GM10248 (cell line): ENCODE data around the gene TLR3.

ENCODE experiments used
- CTCF ChIA-PET: fragments of 300-600 bp; sonication (Branson Sonifier 250); formaldehyde crosslinking; extraction: SDS; loops from one replicate; lab custom pipeline; 2021; ENCODE audit warnings: antibody characterized with exemption; lab: Yijun Ruan, JAX
- POLR2A ChIA-PET: fragments of 350-650 bp; sonication (Branson Sonifier 250); formaldehyde crosslinking; extraction: SDS; loops from one replicate; lab custom pipeline; 2020; ENCODE audit warnings: antibody characterized with exemption; lab: Yijun Ruan, JAX
- DNase-seq: peaks from one replicate; pipeline ENCODE4 v3.0.0; 2012; ENCODE audit errors: extremely low spot score
- CTCF ChIP-seq: IDR thresholded peaks from 2 replicates; pipeline ENCODE4 v1.5.1; 2012; ENCODE audit warnings: mild to moderate bottlenecking, low read depth; ENCODE audit errors: extremely low read depth, missing control alignments, control extremely low read depth

Gene TLR3

DNA sequence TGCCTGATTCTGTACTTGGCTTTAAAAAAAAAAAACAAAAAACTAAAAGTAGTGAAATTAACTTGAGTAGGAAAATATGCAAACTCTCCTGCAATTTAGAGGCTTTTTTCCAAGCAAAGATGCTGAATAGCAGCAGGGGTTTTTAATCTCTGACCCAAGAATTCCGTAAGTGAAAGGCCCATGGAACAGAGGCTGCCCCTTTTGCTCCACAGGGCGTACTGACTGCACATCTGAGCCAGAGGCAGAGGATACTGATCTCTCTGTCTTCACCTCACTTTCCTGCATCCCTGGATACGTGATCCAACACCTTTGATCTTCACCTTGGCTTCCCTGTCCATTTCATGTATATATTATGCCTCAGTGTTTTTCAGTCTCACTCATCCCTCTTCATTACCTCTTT, 39.4 kb downstream of the TLR3 start:
- POLR2A ChIA-PET = no interaction called here
- CTCF ChIA-PET = interaction anchor here (1.4 kb wide), 1 partner anchor 10 kb away, joined by 4 read pairs; no protein-coding TSS in a partner anchor

DNA sequence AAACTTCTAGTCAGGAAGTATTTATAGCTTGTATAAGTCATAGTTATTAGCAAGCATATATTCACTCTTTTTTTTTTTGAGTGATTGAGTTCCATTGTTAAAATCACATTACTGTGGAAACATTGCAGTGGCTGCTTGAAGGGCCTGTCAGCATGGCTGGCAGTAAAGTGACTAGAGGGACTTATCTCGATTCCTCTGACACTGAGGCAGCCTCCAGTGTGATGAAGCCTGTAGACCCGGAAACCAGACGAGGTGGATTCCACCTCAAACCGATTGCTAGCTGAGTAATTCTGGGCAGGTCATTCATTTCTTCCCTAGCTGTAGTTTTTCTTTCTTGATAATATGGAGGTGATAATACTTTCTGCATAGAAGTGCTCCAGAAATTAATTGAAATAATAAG, 40.3 kb downstream of the TLR3 start:
- no peak for DNase-seq
- TF ChIP-seq CTCF = no peak
- CTCF ChIA-PET = interaction anchor here (1.4 kb wide), 1 partner anchor 11 kb away, joined by 4 read pairs; no protein-coding TSS in a partner anchor
- POLR2A ChIA-PET = no interaction called here

More for the DNA sequence above, 39.4 kb downstream of the TLR3 start:
- no peak for TF ChIP-seq CTCF
- no peak for DNase-seq

DNA sequence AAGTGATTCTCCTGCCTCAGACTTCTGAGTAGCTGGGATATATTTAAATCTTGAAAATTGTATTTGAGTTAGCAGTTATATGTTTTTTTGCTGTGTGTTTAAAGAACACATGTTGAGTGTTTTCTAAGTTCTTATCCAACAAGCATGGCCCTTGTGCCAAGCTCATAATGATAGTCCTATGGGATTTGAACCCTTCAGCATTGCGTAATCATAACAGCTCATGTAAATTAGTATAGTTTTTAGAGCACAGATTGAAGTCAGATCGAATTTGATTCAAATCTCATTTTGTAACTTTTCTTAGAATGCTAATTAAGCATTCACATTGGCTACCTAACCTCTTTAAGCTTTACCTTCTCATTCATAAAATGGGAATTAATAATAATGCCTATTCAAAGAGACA, 47.7 kb downstream of the TLR3 start:
- no peak for DNase-seq
- CTCF ChIA-PET = interaction anchor here (1.5 kb wide), 1 partner anchor 20 kb away, joined by 3 read pairs; no protein-coding TSS in a partner anchor
- TF ChIP-seq CTCF = no peak
- POLR2A ChIA-PET = no interaction called here

- DNase-seq = no peak
- ChIA-PET CTCF (interaction anchor here (1.4 kb wide), 1 partner anchor 9 kb away, joined by 3 read pairs; no protein-coding TSS in a partner anchor), POLR2A (no interaction called here)
- TF ChIP-seq CTCF = no peak
Measured at GRCh38 chr4:186118582-186118981, 49.6 kb downstream of the TLR3 start.

- CTCF ChIA-PET = no interaction called here
- POLR2A ChIA-PET = no interaction called here
- TF ChIP-seq CTCF = no peak
- DNase-seq = no peak
Measured at GRCh38 chr4:186121057-186121456, 52.1 kb downstream of the TLR3 start.

DNA sequence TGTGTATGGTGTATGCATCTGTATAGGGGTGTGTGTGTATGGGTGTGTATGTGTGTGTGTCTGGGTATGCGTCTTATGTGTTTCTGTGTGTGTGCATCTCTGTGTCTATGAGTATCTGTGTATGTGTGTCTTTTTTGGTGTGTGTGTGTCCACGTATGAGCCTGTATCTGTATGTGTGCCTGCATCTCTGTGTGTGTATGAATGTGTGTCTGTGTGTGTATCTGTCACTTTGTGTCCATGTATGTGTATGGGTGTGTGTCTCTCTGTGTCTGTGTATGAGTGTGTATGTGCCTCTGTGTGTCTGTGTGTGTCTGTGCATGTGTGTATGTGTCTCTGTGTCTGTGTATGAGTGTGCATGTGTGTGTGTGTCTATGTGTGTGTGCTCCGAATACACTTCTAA, 59.9 kb downstream of the TLR3 start:
- ChIA-PET CTCF (interaction anchor here (1.0 to 2.2 kb wide), 2 partner anchors 8 to 60 kb away, joined by 3 to 12 read pairs; no protein-coding TSS in a partner anchor), POLR2A (no interaction called here)
- no peak for DNase-seq

More for the DNA sequence above, 59.9 kb downstream of the TLR3 start:
- TF ChIP-seq CTCF = no peak
